NCI-H146 treated with DMSO at 0.1 percent for 48 hours (cell line): ENCODE results near the gene CCDC39.

ENCODE experiments used
- DNase-seq: peaks from one replicate; lab custom pipeline; 2025; ENCODE audit not compliant: unreplicated experiment; lab: John Stamatoyannopoulos, UW

CCDC39 gene

GRCh38 chr3:180679178-180680096 lies at the start of gene CCDC39:
Gene CCDC39, minus strand, starts transcription at chr3:180679489. Its CDS starts 109 bp downstream, at chr3:180679380.
- DNase-seq = peak; percentile 97

- DNase-seq = no peak
Observed at GRCh38 chr3:180720012-180720411, 40.7 kb upstream of the CCDC39 start.

DNA sequence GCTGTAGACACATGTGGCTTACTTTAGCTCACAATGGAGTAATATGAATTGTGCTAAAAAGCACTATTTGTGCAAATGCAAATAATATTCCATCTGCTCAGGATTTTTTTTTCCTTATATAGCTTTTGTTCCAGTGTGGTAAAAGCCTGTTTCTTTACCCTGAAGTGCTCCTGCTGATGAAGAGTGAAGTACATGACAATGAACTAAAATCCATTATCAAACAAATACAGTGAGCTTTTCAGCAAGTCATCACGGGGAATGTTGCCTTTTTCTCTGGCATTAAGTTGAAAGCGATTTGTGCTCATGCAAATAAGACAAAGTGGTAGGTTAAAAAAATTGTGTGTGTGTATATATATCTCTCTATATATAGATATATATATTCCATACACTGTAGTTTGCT lies 28.6 kb upstream of the CCDC39 start:
- DNase-seq = peak; percentile 68

DNA sequence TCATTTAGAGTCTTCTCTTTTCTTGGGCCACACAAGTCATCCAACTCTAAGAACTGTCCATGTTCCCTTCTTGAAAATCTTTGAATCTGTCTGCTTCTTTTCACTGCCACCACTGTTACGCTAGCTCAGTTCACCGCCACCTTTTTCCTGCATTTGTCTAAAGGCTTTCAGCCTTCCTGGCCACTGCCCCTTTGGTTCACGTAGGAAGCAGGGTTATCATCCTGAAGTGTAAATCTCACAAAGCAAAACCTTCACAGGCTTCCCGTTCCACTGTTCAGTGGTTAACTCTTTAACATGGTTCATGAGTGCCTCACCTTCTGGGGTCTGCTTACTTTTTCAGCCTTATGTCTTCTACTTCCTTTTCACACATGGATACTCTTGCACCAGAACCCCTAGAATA lies 26.3 kb upstream of the CCDC39 start:
- DNase-seq = no peak

- DNase-seq = peak; percentile 59
Observed at GRCh38 chr3:180704532-180704931, 25.2 kb upstream of the CCDC39 start.

- no peak for DNase-seq
Observed at GRCh38 chr3:180700941-180701340, 21.7 kb upstream of the CCDC39 start.

GRCh38 chr3:180698760-180699270 lies 19.5 kb upstream of the CCDC39 start:
- DNase-seq = peak; percentile 38

DNA sequence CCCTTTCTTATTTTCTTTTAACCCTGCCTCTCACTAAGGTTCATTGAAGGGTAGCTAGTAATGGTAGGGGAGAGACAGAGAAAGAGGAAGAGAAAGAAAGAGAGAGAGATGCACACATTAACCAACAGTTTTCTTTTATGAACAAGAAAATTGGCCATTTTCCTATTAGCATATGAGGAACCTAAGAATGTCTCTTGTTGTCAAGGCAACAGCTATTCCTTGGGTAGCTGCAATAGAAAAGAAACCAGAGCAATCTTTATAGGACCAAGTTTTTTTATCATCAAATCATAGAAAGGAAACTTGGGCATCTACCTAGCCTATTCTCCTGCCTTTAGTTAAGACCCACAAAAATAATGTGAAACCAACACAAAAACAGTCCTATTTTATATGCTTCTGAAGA lies 15.0 kb upstream of the CCDC39 start:
- no peak for DNase-seq

DNA sequence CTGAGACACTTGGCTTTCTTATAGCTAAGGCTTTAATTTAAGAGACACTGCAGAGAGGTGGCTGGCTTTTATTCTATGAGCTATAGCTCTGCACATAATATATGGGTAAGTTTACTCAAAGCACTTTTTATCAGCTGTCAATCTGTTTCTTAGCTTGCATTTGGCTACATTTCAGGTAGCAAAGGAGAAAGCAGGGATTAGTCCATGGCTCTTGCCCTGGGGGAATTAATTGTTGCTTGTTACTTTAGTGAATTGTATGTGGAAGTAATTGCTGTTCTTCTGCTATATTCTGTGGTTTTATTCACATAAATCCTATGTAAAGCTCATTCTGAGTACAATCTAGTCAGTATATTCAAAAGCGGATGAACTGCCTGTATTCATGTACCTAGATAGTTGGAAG lies 14.4 kb upstream of the CCDC39 start:
- no peak for DNase-seq

DNA sequence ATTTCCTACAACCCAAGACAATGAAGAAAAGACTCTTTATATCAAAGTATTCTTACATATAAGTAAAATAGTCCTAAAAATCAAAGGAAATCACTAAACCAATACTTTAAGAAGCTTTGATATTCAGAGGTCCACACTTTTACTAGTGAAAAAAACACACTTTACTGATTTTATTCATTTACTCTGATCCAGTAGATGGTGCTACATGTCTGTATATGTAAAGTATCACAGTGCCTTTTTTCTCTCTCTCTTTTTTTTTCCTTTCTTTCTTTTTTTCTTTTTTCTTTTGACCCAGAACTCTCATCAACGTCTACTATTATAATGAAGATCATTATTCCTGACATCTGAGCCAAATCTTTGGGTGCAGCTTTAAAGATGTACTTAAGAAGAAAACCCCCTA lies 10.8 kb upstream of the CCDC39 start:
- peak; percentile 77 for DNase-seq

GRCh38 chr3:180684807-180685206 lies 5.5 kb upstream of the CCDC39 start:
- no peak for DNase-seq

- no peak for DNase-seq
Observed at GRCh38 chr3:180683816-180684215, 4.5 kb upstream of the CCDC39 start.

- DNase-seq = peak; percentile 93
Observed at GRCh38 chr3:180680097-180680430, 775 bp upstream of the CCDC39 start.

- no peak for DNase-seq
Observed at GRCh38 chr3:180678231-180678630, 1.1 kb downstream of the CCDC39 start.

- DNase-seq = no peak
Observed at GRCh38 chr3:180661444-180661843, 17.8 kb downstream of the CCDC39 start.

GRCh38 chr3:180657094-180657493 lies 22.2 kb downstream of the CCDC39 start:
- DNase-seq = no peak

- DNase-seq = no peak
Observed at GRCh38 chr3:180656406-180656805, 22.9 kb downstream of the CCDC39 start.

DNA sequence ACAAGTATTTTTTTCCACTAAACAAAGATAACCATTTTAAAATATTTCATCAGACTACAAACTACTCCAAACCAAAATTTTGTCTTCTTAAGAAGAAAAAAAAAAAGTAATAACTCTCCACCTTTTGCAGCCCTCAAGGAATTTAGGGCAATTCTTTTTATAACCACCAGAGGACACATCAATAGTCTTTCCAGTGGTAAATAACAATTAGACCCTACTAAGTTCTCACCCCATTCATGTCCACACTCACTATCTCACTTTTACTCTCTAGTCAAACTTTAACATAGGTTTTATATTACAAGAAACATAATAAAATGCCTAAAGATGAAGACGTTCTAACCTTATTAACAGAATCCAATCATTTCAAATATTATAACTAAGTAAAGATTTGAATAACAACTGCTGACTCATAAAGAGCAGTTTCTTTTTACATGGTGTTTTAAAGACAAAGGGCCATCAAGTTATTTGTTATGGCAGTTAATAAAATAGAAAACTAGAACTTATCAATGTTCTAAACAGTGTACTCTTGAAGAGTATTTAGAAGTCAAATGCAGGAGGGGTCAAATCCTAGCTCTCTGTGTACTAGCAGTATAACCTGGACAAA lies 33.0 kb downstream of the CCDC39 start:
- DNase-seq = no peak

DNA sequence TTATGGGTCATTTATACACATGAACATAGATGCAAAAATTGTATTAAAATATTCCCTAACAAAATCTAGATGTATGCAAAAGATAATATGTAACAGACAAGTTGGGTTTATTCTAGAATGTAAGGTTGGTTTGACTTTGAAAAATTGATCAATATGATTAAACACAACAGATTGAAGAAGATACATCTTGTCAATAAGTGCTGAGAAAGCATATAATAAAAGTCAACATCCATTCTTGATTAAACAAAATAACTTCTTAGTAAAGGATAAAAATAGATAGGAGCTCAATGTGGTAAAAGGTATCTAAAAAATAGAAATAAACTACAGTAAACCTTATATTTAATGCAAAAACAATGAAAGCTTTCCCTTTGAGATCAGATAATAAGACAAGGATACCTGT lies 38.3 kb downstream of the CCDC39 start:
- no peak for DNase-seq

GRCh38 chr3:180633722-180634121 lies 45.6 kb downstream of the CCDC39 start:
- peak; percentile 29 for DNase-seq

- DNase-seq = no peak
Observed at GRCh38 chr3:180631317-180631716, 48.0 kb downstream of the CCDC39 start.

DNA sequence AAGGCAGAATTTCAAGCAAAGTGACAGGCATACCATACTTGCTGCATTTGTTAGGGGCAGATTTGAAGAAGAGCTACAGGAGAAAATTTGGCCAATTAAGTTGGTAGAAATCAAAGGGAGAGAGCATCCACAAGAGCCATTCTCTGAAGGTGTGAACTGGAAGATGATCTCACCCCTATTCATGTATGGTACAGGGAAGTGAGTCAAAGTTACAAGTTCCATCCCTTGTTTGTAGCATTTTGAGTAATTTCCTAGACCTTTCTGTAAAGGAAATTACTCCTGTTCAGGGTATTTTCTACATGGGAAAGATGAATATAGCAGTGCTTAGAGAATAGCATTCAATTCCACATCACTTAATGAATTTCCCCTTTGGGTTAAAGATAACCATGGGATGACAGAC lies 48.9 kb downstream of the CCDC39 start:
- no peak for DNase-seq
